HG03558 (cell line): ENCODE results near the gene DEPDC7.
"Not testable (repeated sequence)": the region's sequence is repeated elsewhere in the genome, so short reads cannot be mapped to it uniquely, and the experiment has no call there.

Experiments
- ATAC-seq: cut with Tn5 transposase; IDR thresholded peaks from one replicate; pipeline ENCODE4 v1.9.1; 2021; ENCODE audit warnings: moderate number of reproducible peaks; ENCODE audit not compliant: unreplicated experiment; ENCODE audit errors: extremely low read depth

DEPDC7 gene

GRCh38 chr11:33021501-33021900, 5.8 kb downstream of the DEPDC7 start:
- ATAC-seq: no peak

DNA sequence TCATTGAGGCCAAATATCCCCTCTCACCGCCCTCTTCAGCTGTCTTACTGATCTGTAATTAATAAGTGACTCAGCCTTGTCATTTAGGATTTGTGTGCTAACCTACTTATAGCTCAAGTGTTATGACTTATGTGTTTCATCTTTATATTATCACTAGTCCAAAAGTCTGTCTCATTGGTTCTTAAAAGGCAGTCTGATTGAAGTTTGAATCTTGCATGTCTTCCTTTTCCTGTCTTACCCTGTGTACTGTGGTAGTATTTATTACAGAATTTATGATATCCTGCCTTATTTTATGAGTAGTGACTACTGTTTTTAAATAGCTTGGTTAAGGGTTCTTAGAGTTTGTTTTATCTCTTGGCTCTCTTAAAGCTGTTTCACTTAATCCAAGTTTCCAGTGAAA, 6.3 kb downstream of the DEPDC7 start:
- ATAC-seq: no peak

- ATAC-seq: no peak
These were observed 9.7 kb downstream of the DEPDC7 start for GRCh38 chr11:33025339-33025722.

GRCh38 chr11:33027233-33027632, 11.6 kb downstream of the DEPDC7 start:
- ATAC-seq: no peak

- ATAC-seq: no peak
These were observed 12.3 kb downstream of the DEPDC7 start for GRCh38 chr11:33027846-33028536.

DNA sequence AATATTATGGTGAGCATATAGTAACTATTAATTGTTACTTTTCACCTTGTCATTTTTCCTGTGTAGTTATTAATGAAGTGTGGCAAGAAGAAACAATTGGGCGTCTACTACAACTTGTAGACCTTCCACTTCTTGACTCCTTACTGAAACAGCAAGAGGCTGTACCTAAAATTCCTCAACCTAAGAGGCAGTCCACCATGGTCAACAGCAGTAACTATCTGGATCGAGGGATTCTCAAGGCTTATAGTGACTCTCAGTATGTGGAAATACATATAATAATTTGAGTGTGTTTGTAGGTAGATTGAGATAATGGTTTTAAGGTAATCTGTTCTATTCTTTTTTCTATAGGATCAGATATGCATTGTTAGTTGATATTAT, 12.8 kb downstream of the DEPDC7 start:
- ATAC-seq: no peak

DNA sequence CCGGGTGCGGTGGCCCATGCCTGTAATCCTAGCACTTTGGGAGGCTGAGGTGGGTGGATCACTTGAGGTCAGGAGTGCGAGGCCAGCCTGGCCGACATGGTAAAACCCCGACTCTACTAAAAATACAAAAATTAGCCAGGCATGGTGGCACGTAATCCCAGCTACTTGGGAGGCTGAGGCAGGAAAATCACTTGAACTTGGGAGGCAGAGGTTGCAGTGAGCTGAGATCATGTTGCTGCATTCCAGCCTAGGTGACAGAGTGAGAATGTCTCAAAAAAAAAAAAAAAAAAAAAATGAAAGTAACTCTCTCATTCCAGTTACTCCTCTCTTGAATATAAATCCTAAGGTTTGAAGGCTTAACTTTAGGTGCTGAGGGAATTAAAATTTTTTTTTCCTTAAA, 13.5 kb downstream of the DEPDC7 start:
- not testable (repeated sequence) for ATAC-seq

DNA sequence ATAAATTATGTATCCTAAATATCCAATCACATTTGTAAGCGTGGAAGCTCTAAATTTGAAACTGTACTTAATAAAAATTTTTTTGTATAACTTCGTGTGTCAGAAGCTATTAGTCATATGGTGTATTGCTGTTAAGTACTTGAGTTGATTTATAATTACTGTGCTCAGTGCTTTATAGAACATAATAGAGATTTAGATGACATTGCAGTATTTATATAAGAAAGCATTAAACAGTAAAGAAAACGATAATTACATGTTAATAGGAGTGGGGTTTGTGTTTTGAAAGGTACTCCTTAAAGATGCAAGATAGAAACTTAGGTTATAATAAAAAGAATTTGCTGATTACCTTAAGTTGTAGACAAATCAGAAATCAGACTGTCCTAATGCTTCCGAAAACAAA, 17.8 kb downstream of the DEPDC7 start:
- no peak for ATAC-seq

- no peak for ATAC-seq
These were observed 19.3 kb downstream of the DEPDC7 start for GRCh38 chr11:33035011-33035410.

GRCh38 chr11:33039274-33040032, 23.8 kb downstream of the DEPDC7 start, which contains the start of gene TCP11L1:
TCP11L1 (plus strand) TSS chr11:33039572; CDS start chr11:33043774, 4,202 bp downstream.
- peak; percentile 55 for ATAC-seq

DNA sequence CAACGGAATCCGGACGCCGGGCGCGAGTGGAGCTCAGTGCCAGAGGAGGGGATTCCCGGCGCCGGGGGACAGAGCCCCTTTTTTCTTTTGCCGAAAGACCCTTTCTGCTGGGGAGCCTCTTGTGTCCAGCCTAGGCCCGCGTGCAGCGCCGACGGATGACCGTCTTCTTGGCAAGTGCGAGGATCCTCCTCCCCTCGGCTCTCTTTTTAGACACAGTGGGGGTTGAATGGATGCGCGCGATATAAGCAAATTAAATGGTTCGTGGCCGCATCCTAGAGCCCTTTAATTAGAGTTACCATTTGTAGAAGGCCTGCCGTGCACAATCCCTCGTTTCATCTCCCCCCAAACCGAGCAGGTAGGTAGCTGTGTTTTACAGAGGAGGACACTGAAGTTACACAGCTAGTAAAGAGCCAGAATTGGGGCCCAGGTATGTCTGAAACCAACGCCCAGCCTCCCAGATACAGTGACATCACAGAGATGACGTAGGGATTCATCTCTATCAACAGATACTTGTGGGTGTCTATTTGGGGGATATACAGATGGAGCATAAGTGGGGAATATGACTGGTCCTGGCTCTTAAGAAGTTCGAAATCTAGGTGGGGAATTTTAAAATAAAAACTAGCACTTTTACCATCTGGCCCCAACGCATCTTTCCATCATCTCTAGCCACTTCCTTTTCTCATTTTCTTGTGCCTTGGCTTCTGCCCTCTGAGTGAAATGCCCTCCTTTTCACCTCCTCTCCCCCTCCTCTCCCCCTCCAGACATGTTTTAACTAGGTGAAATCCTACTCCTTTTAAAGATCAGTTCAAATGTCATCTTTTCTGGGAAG, 24.6 kb downstream of the DEPDC7 start:
- ATAC-seq: peak; percentile 2

- ATAC-seq: no peak
These were observed 25.3 kb downstream of the DEPDC7 start for GRCh38 chr11:33040862-33041453.

- no peak for ATAC-seq
These were observed 27.6 kb downstream of the DEPDC7 start for GRCh38 chr11:33043221-33043830.

DNA sequence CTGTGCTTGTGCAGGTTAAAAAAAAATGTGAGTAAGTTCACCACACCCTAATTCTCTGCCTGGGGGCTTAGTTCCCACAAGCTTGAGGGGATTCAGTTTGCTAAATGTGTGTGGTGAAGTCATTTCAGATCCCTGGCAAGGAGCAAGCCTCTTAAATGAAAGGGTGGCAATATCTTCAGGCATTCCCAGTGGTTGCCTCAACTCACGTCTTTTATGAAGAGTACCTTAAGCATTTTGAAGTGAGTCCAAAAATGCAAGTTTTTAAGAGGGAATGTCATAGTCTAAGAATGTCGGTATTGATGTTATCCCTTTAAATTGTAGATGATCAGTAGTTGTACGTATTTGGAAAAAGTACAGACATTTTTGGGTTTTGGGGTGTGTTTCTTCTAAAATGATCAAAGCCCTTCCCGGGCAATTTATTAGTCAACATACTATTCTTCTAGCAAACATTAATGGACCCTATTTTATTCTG, 28.6 kb downstream of the DEPDC7 start:
- no peak for ATAC-seq

- ATAC-seq: no peak
These were observed 30.0 kb downstream of the DEPDC7 start for GRCh38 chr11:33045551-33046255.

GRCh38 chr11:33048701-33049100, 33.0 kb downstream of the DEPDC7 start:
- ATAC-seq: not testable (repeated sequence)

- not testable (repeated sequence) for ATAC-seq
These were observed 34.1 kb downstream of the DEPDC7 start for GRCh38 chr11:33049565-33050408.

- ATAC-seq: no peak
These were observed 36.6 kb downstream of the DEPDC7 start for GRCh38 chr11:33052231-33052630.
